Measurements from ENCODE around the gene FXR2.
A peak's percentile ranks its signal among the peaks of the same experiment; 100 is the strongest.
"Not testable (repeated sequence)": the region's sequence is repeated elsewhere in the genome, so short reads cannot be mapped to it uniquely, and the experiment has no call there.

Gene FXR2

GRCh38 chr17:7614425-7615264 lies at the start of gene FXR2:
Gene FXR2, minus strand, starts transcription at chr17:7614897. Its CDS starts 365 bp downstream, at chr17:7614532.
- DNase-seq: peak; percentile 94 to 100 (median 96)

- DNase-seq: no peak
Measured at GRCh38 chr17:7656958-7657609, 42.4 kb upstream of the FXR2 start.

- no peak for DNase-seq
Measured at GRCh38 chr17:7655541-7655840, 40.8 kb upstream of the FXR2 start.

DNA sequence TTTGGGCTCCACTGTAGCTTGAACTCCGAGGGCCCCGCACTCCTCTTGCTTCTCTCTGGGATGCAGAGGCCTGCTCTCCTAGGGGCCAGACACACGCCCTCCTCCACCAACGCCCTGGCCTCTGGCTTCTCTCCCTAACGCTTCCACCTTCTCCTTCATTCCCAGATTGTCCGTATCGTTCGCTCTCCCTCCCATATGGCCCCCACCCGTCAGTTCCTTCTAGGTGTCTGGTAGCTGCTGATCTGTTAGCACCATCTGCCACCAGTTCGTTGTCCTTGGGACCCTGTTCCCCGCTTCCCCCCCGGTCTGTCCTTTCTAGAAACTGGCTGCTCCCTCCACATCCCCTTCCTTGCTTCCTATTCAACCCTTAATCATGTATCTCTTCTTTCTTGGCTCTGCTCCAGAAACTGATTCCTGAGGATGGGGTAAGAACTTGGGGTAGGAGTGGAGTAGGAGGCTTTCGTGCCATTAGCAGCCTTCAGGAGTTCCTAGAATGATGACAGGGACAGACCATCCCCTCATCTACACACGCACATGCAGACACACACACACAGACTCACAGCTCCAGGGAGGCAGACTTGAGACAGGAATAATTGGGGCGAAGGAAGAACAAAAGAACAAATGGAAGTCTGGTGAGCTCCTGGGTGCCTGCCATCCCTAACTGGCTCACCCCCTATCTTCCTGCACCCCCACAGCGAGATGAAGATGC lies 40.3 kb upstream of the FXR2 start:
- no peak for DNase-seq

DNA sequence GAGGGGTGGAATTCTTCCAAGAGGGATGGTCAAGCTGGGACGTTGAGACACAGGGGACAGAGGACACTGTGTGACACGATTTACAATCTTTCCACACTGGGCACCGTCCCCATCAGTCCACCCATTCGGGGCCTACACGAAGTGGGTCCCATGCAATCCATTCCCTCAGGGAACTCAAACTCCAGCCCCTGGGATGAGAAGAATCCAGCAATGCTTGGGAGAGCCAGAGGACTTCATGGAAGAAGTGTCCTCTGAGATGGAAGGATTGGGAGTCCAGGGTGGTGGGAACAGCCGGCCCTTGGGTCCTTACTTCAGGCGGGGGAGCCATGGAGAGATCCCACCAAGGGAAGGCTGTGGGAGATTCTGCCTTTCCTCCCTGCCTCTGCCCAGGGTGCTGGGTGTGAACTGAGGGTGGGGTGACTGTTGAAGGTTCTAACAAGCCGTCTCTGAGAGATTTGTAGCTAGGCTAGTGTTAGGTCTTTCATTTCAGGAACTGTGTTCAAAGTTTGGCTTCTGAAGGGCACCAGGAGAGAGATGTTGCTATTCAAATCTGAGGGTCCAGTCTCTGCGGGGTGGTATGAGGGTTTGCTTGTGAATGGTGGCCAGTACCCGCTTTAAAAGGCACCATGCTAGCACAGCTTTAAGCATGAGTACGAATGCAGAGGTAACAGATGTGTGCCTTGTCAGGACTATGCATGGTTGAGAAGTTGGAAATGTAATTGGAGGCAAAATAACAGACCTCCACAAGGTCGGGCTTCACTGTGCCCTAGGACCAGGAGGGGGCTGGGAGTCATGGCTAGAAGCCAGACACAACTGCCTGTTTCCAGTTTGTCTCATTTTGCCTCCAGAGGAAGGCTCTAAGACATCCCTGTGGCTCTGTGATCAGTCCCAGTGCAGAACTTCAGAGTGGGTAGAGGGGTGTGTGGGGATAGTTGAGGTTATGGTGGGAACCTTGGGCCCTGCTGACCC lies 38.0 kb upstream of the FXR2 start:
- DNase-seq: no peak

GRCh38 chr17:7651665-7652387 lies 37.1 kb upstream of the FXR2 start:
- DNase-seq: no peak

GRCh38 chr17:7651097-7651664 lies 36.5 kb upstream of the FXR2 start:
- no peak for DNase-seq

DNA sequence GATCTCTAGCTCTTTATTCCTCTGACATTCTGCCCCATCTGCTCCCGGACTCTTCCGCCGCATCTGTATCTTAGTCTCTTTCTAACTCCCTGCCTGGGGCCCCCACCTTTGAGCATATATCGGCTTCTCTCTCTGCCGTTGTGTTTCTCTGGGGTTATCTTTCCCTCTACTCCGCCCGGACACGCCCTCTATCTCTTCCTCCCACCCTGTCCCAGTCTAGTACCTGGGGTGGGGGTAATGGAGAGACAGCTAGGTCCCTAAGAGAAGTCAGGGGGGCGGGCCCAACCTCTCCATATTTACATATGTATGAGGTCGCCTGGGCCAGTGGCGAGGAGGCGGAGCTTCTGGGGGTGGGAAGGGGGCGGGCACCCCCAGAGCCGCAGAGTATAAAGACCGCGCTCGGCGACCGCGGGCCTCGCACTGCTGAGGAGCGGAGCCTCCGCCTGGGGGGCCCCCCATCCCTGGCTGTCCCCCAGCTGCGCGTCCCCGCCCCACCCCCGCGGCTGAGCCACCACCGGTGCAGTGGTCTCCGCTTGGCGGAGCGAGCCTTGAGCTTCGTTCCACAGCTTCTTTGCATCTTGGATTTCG lies 35.9 kb upstream of the FXR2 start, which contains the start of gene ATP1B2:
ATP1B2 (plus strand) TSS at position 418 of the 588 bp plus-strand sequence. CDS start 593 bp downstream, outside the sequence.
- peak; percentile 21 to 72 (median 42) for DNase-seq

DNA sequence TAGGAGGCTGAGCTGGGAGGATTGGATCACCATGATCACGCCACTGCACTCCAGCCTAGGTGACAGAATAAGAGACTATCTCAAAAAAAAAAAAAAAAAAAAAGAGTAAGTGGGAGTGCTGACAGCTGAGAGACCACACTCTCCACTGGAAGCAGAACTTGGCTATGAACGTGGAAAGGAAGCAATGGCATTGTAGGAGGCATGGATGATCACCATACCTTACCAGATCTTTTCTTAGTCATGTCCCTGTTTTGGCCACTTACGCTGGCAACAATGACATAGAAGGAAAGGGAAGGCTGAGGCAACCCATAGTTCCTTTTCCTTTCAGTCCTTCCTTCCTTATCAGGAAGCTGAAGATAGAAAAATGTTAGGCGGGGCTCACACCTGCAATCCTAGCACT lies 32.3 kb upstream of the FXR2 start:
- no peak for DNase-seq

GRCh38 chr17:7646457-7646856 lies 31.8 kb upstream of the FXR2 start:
- DNase-seq: no peak

GRCh38 chr17:7644775-7645174 lies 30.1 kb upstream of the FXR2 start:
- no peak for DNase-seq

- not testable (repeated sequence) for DNase-seq
Measured at GRCh38 chr17:7641635-7642034, 26.9 kb upstream of the FXR2 start.

- no peak for DNase-seq
Measured at GRCh38 chr17:7640783-7641182, 26.1 kb upstream of the FXR2 start.

DNA sequence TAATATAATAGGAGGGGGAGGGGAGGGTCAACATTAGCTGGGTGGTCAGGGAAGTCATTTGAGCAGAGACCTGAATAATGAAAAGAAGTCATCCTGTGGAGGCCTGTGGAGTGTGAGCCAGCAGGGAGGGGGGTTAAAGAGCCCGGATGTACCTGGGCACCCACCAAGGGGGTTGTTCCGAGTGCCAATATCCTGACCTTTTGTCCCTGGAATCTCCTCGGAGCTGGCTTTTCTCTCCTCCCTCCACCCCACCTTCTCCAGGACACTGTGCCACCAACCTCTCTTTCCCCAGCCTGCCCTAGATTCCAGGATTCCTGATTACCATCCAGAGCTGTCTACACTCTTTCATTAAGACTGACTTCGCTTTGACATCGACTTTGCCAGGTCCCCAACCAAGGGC lies 21.5 kb upstream of the FXR2 start:
- no peak for DNase-seq

GRCh38 chr17:7634384-7634783 lies 19.7 kb upstream of the FXR2 start:
- DNase-seq: no peak

DNA sequence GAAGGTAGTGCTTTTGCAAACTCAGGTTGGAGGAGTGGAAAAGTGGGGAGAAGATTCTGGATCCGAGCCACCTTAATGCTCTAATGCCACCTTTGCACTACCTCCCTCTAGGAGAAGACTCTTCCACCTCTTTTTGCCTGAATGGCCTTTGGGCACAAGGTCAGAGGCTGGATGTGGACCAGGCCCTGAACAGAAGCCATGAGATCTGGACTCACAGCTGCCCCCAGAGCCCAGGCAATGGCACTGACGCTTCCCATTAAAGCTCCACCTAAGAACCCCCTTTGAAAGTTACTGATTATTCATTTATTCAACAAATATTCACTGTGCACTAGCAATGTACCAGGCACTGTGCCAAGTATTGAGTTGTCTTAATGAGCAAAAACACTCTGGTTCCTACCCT lies 18.4 kb upstream of the FXR2 start:
- DNase-seq: no peak

- no peak for DNase-seq
Measured at GRCh38 chr17:7632492-7632894, 17.8 kb upstream of the FXR2 start.

DNA sequence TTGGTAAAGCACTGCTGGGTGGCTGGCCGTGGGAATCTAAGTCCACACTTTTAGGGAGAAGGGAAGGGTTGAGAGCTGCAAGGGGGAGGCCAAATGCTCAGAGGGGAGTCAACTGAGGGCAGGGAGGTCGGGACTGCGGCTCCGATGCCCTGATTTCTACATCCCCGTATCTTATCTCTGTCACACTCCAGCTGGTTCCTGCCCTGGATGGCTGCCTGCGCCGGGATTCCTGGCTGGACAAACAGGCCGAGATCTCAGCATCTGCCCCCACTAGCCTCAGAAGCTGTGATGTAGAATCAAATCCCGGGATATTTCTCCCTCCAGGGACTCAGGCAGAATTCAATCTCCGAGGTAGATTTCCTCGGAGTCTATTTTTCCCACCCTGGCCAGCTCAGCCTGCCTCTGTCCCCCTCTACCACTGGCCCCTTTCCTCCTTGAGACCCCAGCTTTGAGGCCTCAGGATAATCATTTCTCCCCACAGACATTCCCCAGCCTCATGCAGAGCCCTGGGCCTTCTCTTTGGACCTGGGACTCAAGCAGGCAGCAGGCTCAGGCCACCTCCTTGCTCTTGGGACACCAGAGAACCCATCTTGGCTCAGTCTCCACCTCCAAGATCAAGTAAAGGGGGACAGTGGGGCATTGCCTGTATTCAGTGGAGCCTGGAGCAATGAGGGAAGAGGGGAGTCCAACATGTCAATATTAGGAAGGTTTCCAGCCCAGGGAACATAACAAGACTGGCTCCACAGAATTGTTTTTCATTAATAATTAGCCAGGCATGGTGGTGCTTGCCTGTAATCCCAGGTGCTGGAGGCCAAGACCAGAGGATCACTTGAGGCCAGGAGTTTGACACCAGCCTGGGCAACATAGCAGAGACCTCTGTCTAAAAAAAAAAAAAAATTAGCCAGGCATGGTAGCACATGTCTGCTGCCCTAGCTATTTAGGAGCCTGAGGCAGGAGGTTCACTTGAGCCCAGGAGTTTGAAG lies 17.0 kb upstream of the FXR2 start:
- DNase-seq: no peak

GRCh38 chr17:7629939-7630571 lies 15.4 kb upstream of the FXR2 start, which contains the start of gene SHBG:
Gene SHBG, plus strand, starts transcription at chr17:7630135. Its CDS starts 38 bp downstream, at chr17:7630173.
- no peak for DNase-seq

Measured in activated naive CD4-positive, alpha-beta T cell (primary cell).